Measurements from ENCODE around the gene TNS1. TPM values are rescaled to one million over a fixed set of nuclear protein-coding genes. Genes with fewer than 3 reads are reported as not detected.
A peak's percentile ranks its signal among the peaks of the same experiment; 100 is the strongest.

The TNS1 gene
- total RNA-seq, 2 donors from 2014 or later, result 1,836 to 2,296 TPM

- Histone ChIP-seq H3K4me3 (no peak overlapping the region), H3K27me3 (replicated peaks; ENCODE audit: insufficient read depth) (no peaks in the 10 kb centered on the region), H3K4me1 (ENCODE audit: control insufficient read depth in 1 of 2, low read depth in 2 of 2) (peaks cover 44 to 96% of the 10 kb centered on the region in 2 donors), H3K36me3 (no peaks in the 10 kb centered on the region), H3K9me3 (no peaks in the 10 kb centered on the region), H3K27ac (peak overlapping the region in 1 of 2 donors; percentile 93)
- DNase-seq (ENCODE audit: low spot score) (no peak), ATAC-seq (ENCODE audit: insufficient number of reproducible peaks, low FRiP score, low read depth) (no peak)
- TF ChIP-seq CTCF (IDR thresholded peaks at IDR 0.05), result no peak
Observed at GRCh38 chr2:217948897-217949296, 53.9 kb downstream of the TNS1 start.

GRCh38 chr2:217948351-217948791, 54.4 kb downstream of the TNS1 start:
- peaks cover 39 to 91% of the 10 kb centered on the region in 2 donors for H3K4me1 ChIP-seq (ENCODE audit: control insufficient read depth in 1 of 2, low read depth in 2 of 2)
- no peak overlapping the region for H3K4me3 ChIP-seq
- no peak for DNase-seq (ENCODE audit: low spot score)
- H3K36me3 ChIP-seq, result peaks cover under 1% of the 10 kb centered on the region
- H3K27me3 ChIP-seq (replicated peaks; ENCODE audit: insufficient read depth), result no peaks in the 10 kb centered on the region
- H3K27ac ChIP-seq, result peak overlapping the region; percentile 37 to 93
- H3K9me3 ChIP-seq, result no peaks in the 10 kb centered on the region
- no peak for TF ChIP-seq CTCF (IDR thresholded peaks at IDR 0.05)
- no peak for ATAC-seq (ENCODE audit: insufficient number of reproducible peaks, low FRiP score, low read depth)

GRCh38 chr2:217947383-217948350, 55.1 kb downstream of the TNS1 start:
- H3K9me3 ChIP-seq, result no peaks in the 10 kb centered on the region
- DNase-seq (ENCODE audit: low spot score) (no peak), ATAC-seq (ENCODE audit: insufficient number of reproducible peaks, low FRiP score, low read depth) (no peak)
- no peaks in the 10 kb centered on the region for H3K27me3 ChIP-seq (replicated peaks; ENCODE audit: insufficient read depth)
- peaks cover 32 to 84% of the 10 kb centered on the region in 2 donors for H3K4me1 ChIP-seq (ENCODE audit: control insufficient read depth in 1 of 2, low read depth in 2 of 2)
- no peak for TF ChIP-seq CTCF (IDR thresholded peaks at IDR 0.05)
- H3K36me3 ChIP-seq, result peaks cover 5% of the 10 kb centered on the region
- H3K4me3 ChIP-seq, result no peak overlapping the region
- H3K27ac ChIP-seq, result peak overlapping the region; percentile 37 to 60

- TF ChIP-seq CTCF (IDR thresholded peaks at IDR 0.05), result no peak
- ATAC-seq (ENCODE audit: insufficient number of reproducible peaks, low FRiP score, low read depth) (no peak), DNase-seq (ENCODE audit: low spot score) (peak; percentile 1)
- Histone ChIP-seq H3K9me3 (no peaks in the 10 kb centered on the region), H3K36me3 (peaks cover 13% of the 10 kb centered on the region), H3K27ac (peak overlapping the region; percentile 10 to 60), H3K4me3 (no peak overlapping the region), H3K27me3 (replicated peaks; ENCODE audit: insufficient read depth) (no peaks in the 10 kb centered on the region), H3K4me1 (ENCODE audit: control insufficient read depth in 1 of 2, low read depth in 2 of 2) (peaks cover 21 to 68% of the 10 kb centered on the region in 2 donors)
Observed at GRCh38 chr2:217946051-217946450, 56.7 kb downstream of the TNS1 start.

GRCh38 chr2:217945530-217945929, 57.3 kb downstream of the TNS1 start:
- H3K27ac ChIP-seq, result peak overlapping the region in 1 of 2 donors; percentile 100
- H3K36me3 ChIP-seq, result peaks cover 13% of the 10 kb centered on the region
- H3K4me1 ChIP-seq (ENCODE audit: control insufficient read depth in 1 of 2, low read depth in 2 of 2), result peaks cover 16 to 62% of the 10 kb centered on the region in 2 donors
- H3K9me3 ChIP-seq, result no peaks in the 10 kb centered on the region
- no peak for ATAC-seq (ENCODE audit: insufficient number of reproducible peaks, low FRiP score, low read depth)
- DNase-seq (ENCODE audit: low spot score), result no peak
- no peak for TF ChIP-seq CTCF (IDR thresholded peaks at IDR 0.05)
- H3K4me3 ChIP-seq, result no peak overlapping the region
- no peaks in the 10 kb centered on the region for H3K27me3 ChIP-seq (replicated peaks; ENCODE audit: insufficient read depth)
